NCI-H187 treated with DMSO at 0.1 percent for 48 hours (cell line): ENCODE data around the gene MAD2L1.
"Not testable (repeated sequence)": the region's sequence is repeated elsewhere in the genome, so short reads cannot be mapped to it uniquely, and the experiment has no call there.

Experiments used
- DNase-seq: peaks from one replicate; lab custom pipeline; 2025; lab: John Stamatoyannopoulos, UW

The MAD2L1 gene

DNA sequence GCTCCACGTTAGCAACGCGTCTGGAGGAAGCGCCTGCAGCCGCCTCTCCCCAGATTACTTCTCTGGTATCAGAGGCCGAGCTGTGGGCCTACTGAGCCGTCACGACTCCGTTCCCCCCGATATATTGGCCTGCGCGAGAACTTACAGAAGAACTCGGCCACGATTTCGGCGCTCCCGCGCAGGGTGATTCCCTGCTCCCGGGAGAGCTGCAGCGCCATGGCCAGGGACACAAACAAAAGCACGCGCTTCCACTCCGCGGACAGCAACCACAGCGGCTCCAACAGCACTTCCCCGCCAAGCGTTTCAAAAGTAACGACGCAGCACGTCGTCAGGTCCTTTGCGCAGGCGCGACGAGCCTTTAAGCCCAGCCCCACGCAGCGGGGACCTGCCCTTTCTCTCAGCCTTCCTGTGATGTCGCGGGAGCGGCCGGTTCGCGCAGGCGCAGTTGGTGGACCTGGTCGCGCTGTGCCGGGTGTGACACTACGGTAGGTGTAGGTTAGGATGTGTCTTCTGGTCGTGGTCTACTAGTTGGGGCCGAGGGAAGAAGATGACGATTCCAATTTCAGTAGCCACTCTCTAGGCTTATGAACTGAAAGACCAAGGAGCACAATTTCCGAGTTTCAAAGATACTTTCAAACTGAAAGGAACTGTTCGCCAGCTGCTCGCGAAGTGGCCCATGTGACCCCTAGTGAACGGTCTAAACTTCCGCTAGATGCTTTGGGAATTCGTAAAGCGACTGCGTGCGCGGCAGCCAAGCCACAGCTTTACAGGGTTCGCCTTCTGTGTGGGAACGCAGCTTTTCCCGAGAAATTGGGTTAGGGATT, at the start of gene MAD2L1:
Gene MAD2L1, minus strand, starts transcription at position 332 of the 824 bp plus-strand sequence. Its CDS starts 114 bp downstream, at position 218.
- DNase-seq = peak; percentile 72

DNA sequence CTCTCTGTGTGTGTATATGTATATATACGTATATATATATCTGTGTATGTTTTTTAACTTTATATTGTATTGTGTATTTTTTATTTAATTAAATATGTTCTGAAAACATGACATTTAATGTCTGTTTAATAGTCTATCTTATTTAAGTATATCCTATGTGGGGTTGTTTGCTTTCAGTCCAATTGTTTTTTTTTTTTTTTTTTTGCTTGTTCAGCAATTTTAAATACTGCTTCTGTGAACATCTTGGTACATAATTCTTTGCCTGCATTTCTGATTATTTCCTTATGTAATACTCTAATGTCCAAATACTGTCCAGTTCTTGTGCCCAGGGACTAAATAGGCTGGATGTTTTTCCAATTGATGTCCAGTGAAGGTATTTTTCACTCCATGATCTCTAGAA, 45.1 kb upstream of the MAD2L1 start:
- DNase-seq = no peak

DNA sequence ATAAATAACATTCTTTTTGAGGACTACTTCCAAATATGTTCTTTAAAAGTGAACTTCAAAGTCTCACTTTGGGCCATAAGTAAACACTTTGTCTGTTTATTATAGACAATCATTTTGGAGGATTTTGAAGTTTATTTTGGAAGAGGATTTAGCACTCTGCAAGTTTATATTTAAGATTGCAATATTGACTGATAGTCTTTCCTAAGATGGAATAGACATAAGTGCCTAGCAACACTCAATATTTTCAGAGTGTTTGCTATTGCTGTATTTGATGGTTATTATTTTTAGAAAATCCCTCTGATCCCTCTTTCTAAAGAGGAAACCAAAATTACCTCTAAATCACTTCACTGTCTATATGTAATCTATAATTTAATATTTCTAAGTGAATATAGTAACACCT, 42.8 kb upstream of the MAD2L1 start:
- no peak for DNase-seq

DNA sequence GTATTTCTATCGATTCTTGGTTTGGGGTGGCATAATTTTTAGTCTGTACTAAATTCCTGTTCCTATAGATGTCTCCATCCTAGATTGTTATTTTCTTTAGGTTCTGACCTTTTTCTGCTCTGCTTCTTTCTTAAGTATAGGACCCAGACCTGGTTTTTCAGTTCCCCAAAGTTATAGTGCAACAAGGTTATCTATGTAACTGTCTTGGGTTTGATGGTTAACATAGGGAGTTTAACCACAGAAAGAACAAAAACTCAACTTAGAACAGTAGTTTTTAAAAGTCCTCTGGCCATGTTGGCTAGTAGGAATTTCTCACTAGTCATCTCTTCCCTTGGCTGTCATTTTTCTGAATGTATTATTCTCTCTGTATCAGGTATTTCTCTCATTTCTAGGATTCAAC, 38.8 kb upstream of the MAD2L1 start:
- DNase-seq = no peak

DNA sequence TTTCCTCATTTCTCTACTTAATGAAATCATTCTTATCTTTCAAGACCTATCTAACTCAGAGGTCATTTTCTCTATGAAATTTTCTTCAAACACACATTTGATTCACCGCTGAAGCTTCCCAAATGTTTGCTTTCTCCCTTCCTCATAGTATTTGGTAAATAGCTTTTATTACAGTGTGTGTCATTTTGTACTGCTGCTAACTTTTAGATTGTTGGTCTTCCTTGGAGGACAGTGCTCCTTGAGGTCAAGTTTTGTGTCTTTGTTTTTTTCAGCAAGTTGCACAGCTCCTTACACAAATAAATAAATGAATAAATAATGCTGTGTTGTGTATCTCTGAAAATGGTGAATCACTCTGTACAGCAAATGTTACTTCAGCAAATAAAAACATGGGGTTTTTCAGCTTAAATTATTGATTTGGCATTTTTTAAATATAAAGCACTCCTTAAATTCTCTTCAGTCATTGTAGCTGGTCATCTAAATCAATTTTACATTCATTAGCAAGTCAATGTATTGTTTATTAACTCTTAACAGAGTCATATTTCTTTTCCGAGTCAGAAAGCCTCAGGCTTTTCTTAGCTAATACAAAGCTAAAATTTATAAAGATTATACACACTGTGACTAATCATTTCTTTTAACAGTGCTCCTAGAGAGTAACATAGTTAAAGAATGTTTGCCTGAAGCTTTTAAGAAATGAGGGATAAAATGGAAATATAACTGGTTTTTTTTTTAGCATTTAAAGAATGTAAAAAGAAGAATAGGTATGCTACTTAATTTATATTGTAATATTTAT, 30.1 kb upstream of the MAD2L1 start:
- DNase-seq = no peak

DNA sequence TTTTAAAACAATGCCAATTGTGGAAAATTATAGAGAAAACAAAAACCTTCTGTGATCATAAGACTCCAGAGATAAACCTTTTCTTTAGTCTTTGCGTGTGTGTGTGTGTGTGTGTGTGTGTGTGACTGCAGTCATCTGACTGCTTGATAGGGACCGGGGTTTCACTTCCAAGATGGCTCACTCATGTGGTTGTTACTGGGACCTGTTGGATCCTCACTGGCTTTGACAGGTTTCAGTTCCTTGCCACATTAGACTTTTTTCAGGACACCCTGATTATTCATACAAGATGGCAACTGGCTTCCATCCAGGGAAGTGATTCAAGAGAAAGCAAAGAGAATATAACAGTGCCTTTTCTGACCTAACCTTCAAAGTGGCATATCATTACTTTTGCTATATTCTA, 21.9 kb upstream of the MAD2L1 start:
- no peak for DNase-seq

DNA sequence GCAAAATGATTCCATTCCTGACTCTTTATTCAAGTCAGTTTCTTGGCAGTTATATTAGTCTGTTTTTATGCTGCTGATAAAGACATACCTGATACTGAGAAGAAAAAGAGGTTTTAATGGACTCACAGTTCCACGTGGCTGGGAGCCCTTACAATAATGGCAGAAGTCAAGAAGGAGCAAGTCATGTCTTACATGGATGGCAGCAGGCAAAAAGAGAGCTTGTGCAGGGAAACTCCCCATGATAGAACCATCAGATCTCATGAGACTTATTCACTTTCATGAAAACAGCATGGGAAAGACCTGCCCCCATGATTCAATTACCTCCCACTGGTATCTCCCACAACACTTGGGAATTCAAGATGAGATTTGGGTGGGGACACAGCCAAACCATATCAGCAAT, 21.4 kb upstream of the MAD2L1 start:
- DNase-seq = not testable (repeated sequence)

DNA sequence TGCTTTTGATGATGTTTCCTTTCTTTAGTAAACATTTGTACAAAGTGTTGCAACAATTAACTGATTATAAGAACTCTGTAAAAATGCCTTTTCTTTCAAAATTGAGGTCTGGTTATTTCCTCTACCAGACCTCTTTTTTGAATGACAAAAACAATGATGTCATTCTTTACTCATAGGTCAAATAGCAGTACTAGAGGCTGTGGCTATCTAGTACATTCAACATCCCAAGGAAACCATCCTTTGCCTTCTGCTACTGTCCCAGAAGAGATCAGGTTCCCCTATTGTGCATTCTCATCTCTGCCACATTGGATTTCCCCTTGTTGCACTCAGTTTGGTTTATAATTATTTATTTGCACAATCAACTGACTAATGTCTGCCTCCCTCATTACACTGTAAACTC, 19.1 kb upstream of the MAD2L1 start:
- DNase-seq = no peak

DNA sequence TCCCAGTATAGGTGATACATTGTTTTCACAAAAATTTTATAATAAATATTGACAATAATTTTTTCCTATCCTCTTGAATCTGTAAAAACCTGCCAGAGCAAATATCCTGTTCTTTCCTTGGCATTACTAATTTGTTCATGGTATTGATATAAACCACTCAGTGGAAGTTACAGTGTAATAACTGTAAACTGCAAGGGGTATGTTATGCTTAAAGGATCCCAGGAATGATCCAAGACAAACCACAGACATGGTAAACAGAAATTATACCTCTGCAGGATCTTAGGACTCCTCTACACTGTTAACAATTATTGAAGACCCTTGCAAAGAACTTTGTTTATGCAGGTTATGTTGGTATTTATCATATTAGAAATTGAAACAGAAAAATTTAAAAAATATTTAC, 17.7 kb upstream of the MAD2L1 start:
- DNase-seq = no peak

DNA sequence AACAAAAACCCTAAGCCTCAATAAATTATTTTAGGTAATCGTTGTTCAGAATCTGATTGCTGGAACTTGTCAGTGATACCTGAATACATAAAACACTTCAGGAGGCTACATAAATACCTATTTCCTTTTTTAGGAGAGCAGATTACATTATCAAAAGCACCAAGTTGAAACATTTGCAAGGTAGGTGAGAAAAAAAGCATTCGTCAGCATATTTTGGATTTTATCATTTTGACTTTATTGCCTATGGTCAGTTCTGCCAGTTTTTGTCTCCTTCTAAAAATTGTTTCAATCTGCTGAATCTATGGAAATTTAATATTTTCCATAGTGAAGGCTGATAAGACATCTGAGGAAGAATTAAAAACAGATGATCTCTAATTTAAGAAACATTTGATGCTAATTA, 16.5 kb upstream of the MAD2L1 start:
- DNase-seq = no peak

DNA sequence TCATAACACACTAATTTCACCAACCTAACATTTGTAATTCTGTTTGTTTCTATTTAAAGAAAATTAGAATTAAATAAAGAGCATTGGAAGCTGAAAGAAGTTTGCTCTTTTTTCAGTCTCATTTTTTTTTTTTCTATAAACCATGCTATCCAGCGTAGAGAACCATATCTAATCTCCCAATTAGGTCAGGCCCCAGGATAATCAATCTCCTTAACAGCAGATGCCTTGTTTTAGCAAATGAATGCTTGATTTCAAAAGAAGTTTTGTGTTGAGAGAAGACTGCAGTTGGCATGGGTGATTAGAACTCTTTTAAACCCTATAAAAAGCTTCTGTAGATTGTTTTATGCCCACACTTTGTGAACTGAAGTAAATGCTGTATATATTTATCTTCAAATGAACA, 15.6 kb upstream of the MAD2L1 start:
- DNase-seq = no peak

DNA sequence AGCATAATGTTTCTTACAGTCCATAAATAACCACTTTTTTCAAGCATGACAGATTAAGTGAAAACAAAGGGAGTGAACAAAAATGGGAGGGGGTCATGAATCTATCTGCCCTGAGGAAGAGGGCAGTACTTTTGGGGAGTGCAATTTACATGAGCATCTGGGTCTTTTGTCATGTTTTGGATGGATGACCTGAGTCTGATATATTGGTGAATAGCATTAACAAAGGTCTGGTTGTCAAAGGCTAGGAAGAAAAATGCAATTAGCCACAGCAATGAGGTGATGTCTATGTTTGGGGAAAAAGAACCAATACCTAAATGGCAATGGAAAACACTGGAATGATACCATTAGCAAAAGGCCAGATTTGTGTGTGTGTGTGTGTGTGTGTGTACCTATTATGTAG, 15.1 kb upstream of the MAD2L1 start:
- no peak for DNase-seq

DNA sequence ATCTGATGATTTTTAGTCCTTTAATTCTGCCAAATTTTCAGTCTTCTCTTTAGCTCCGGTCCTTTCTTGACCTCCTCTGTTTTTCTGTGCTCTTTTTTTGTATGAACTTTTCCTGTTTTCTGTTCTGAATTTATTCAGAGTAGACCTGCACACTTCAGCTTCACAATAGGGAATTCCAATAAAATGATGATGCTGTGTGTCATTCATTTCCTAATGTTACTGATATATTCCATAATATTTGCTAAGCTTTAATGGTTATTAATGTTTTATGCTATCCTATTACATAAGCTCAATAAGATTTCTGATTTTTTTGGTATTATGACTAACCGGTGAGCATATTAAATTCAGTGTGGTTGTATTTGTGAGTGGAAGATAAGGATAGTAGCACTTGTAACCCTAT, 13.9 kb upstream of the MAD2L1 start:
- no peak for DNase-seq

DNA sequence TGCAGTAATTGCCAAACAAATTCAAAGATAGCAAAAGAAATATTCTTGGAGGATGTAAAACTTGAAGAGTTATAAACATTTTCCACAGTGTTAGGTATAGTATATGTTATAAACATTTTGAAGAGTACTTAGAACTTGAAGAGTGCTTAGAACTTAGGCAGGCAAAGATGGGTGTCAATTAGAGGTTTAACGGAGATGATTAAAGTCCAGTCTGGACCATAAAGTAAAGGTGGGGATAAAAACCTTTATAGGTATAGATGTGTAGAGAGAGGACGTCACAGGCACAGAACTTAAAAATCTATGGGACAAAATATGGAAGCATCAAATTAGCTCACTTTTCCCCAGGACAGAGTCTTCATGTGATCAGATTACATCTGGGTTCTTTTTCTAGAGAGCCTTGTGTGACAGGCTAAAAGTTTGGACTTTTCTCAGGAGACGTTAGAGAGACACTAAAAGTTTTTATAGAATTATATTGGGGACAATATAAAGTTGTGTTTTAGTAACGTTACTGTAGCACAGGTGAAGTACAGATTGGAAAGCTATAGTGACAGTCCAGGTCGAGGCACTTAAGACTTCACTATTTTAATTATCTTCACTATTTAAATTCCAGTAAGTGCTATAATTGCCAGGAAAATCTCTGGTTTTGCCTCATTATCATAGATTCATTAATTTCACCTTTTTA, 13.3 kb upstream of the MAD2L1 start:
- no peak for DNase-seq

DNA sequence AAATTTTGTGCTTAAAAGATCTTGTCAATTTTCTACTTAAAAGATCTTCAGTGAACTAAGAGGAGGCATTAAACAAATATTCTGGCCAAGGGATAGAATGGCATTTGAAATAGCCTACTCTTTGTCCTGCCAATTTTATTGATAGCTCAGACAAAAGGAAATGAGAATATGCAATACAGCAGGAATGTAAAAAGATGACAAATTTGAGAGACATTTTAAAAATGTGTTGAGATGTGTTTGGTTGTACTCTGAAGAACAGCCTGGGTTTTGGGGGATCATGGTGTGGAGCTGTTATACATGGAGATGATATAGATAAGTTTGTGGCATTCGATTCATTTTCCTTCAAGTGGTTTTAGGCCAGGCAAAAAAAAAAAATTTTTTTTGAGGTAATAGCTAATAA, 11.6 kb upstream of the MAD2L1 start:
- no peak for DNase-seq

DNA sequence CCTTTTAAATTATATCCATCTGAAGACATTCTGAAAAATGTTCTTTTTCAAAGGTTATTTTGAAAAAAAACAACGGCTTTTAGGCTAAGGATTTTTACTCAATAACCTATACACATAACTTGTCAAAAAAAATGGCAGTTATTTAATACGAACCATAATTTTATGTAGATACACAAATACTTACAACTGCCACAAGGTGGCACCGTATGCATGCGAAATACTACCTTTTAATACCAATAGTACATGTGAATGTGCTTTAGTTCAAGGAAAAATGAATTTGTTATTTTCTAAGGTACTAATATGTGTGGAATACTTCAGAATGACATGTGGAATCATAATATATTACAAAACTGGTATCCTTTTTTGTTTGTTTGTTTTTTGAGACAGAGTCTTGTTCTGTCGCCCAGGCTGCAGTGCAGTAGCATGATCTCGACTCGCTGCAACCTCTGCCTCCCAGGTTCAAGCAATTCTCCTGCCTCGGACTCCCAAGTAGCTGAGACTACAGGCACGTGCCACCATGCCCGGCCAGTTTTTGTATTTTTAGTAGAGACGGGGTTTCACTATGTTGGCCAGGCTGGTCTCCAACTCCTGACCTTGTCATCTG, 4.6 kb upstream of the MAD2L1 start:
- peak; percentile 1 for DNase-seq

DNA sequence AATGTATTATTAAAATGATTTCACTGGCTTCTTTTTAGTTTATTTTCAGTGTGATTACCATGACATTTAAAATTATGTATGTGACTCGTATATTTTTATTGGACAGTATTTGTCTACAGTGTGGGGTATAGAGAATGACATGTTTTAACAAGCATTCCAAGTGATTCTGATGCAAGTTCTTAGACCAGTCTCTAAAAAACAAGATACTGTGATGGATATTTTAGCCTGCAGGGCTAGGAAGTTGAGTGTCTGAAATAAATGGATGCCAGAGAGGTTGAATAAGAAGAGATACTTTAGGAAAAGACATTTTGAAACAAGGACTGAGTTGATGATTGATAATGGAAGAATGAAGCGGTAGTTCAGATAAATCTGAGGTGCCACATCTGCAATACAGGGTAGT, 3.5 kb upstream of the MAD2L1 start:
- DNase-seq = no peak

DNA sequence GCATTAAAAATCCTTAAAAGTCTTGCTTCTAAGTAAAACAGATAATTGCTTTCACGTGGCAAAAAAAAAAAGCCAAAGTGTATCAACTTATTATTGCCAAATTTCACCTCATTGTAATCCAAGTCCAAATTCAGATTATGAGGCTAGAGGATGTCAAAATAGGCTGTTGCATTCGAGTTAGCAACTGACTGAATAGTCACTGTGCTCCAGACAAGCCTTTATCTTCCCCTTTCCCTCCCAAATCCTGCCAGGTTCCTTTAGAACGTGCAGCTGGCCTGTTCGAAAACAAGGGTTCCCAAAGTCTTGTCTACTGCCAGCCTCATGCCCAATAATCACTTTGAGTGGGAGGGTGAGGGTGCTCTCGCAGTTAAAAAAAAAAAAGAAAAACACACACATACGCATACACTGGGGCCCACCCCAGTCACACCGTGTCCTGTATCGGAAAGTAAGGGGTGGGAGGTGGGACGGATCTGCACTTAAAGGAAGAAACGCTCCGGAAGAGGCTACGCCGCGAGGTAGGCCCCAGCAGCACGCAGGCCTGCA, 603 bp downstream of the MAD2L1 start:
- no peak for DNase-seq

DNA sequence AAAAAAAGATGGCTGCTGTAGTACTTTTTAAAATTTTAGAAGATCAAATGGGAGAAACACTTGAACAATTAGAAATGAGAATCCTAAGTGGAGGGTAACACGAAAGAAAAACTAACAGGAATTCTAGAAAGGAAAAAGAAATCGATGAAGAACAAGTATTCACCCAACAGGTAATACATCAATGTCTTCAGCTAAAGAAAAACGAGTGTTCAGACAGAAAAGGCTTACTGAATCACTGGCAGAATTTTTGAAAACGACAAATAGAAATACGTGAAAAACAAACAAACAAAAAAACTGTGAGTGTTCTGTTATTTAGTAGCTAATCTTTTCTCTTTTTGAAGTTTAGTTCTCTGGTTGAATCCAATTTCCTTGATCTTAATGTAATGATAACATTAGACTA, 1.8 kb downstream of the MAD2L1 start:
- no peak for DNase-seq

DNA sequence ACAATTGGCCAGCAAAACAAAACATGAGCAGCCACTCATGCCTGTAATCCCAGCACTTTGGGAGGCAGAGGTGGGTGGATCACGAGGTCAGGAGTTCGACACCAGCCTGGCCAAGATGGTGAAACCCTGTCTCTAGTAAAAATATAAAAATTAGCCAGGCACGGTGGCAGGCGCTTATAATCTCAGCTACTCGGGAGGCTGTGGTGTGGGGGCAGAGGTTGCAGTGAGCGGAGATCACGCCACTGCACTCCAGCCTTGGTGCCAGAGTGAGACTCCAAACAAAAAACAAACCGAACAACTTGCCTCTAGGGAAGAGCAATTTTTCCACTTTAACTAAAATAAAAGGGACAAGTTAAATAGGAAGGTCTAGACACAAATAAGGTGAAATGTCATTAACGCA, 2.9 kb downstream of the MAD2L1 start:
- not testable (repeated sequence) for DNase-seq

DNA sequence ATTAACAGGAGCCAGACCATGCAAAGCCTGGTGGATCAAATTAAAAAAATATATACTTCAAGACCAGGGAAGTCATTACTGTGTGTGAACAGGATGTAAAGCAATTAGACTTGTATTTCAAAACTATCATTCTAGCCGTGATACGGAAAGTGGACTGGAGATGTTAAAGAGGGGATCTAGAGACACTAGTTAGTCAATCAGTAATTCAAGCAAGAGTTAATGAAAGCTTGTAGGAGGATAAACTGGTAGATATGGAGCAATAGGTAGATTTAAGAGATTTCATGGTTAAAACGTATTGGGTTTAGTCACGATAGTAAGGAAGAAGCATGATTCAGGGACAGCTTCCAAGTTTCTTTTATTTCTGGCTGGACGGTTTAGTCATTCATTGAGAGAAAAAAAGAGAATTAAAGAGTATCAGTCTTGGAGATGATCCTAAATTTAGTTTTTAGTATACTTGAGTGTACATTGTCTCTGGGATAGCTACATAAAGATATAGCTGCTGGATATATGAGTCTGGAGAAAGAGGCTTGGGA, 3.9 kb downstream of the MAD2L1 start:
- DNase-seq = no peak

DNA sequence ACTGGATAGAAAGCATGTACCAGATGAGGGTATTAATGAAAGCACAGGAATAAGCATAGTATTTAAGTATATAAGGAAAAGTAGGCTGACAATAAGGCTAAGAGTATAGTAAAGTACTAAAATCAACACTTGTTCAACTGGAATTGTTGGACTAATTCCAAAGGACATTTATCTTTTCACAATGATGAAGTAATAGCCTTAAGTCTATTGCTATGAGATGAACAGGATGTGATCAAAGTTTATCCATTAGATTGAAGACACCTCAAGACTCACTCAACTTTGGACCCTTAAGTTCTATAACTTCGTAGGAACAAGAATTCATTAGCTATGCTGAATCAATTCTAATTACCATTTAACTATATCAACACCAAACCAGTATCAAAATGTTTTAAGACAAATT, 7.6 kb downstream of the MAD2L1 start:
- no peak for DNase-seq
